ENCODE results near the gene WWC1.

The WWC1 gene

GRCh38 chr5:168443533-168443932 lies 152.1 kb downstream of the WWC1 start:
- Histone ChIP-seq H2AFZ (ENCODE audit: low read length) (no peak overlapping the region), H3K9me2 (replicated peaks; ENCODE audit: insufficient read depth, low read length) (no peaks in the 10 kb centered on the region), H3K9me3 (replicated peaks; ENCODE audit: insufficient read depth, low read length) (no peaks in the 10 kb centered on the region), H4K20me1 (ENCODE audit: insufficient read depth, low read length) (no peaks in the 10 kb centered on the region), H3K27ac (ENCODE audit: low read length) (no peak overlapping the region), H3K36me3 (replicated peaks; ENCODE audit: insufficient read depth, low read length) (no peaks in the 10 kb centered on the region), H3K9ac (ENCODE audit: low read length) (no peak overlapping the region), H3K79me2 (ENCODE audit: low read length) (no peaks in the 10 kb centered on the region), H3F3A (ENCODE audit: insufficient read depth, low read length) (no peaks in the 10 kb centered on the region), H3K27me3 (replicated peaks; ENCODE audit: insufficient read depth, low read length) (no peaks in the 10 kb centered on the region), H3K4me1 (ENCODE audit: low read length) (no peaks in the 10 kb centered on the region), H3K4me3 (ENCODE audit: low read length) (no peak overlapping the region), H3K4me2 (ENCODE audit: low read depth, low read length) (no peak overlapping the region)
- DNase-seq, result no peak
- TF ChIP-seq EZH2 (optimal IDR thresholded peaks at IDR 0.05; ENCODE audit: low read depth, low read length) (no peak), EZH2phosphoT487 (IDR thresholded peaks at IDR 0.05; ENCODE audit: low read length) (no peak), CTCF (IDR thresholded peaks at IDR 0.05; ENCODE audit: low read length) (no peak)

GRCh38 chr5:168443950-168444700 lies 152.7 kb downstream of the WWC1 start:
- H3K36me3 ChIP-seq (replicated peaks; ENCODE audit: insufficient read depth, low read length), result no peaks in the 10 kb centered on the region
- H3K27me3 ChIP-seq (replicated peaks; ENCODE audit: insufficient read depth, low read length), result no peaks in the 10 kb centered on the region
- no peaks in the 10 kb centered on the region for H3F3A ChIP-seq (ENCODE audit: insufficient read depth, low read length)
- no peak for DNase-seq
- no peak overlapping the region for H3K27ac ChIP-seq (ENCODE audit: low read length)
- H3K4me1 ChIP-seq (ENCODE audit: low read length), result no peaks in the 10 kb centered on the region
- no peak for TF ChIP-seq EZH2 (optimal IDR thresholded peaks at IDR 0.05; ENCODE audit: low read depth, low read length)
- TF ChIP-seq CTCF (IDR thresholded peaks at IDR 0.05; ENCODE audit: low read length), result no peak
- no peak for TF ChIP-seq EZH2phosphoT487 (IDR thresholded peaks at IDR 0.05; ENCODE audit: low read length)
- no peaks in the 10 kb centered on the region for H3K9me2 ChIP-seq (replicated peaks; ENCODE audit: insufficient read depth, low read length)
- H3K9me3 ChIP-seq (replicated peaks; ENCODE audit: insufficient read depth, low read length), result no peaks in the 10 kb centered on the region
- no peaks in the 10 kb centered on the region for H4K20me1 ChIP-seq (ENCODE audit: insufficient read depth, low read length)
- no peak overlapping the region for H3K4me2 ChIP-seq (ENCODE audit: low read depth, low read length)
- H3K4me3 ChIP-seq (ENCODE audit: low read length), result no peak overlapping the region
- no peaks in the 10 kb centered on the region for H3K79me2 ChIP-seq (ENCODE audit: low read length)
- H3K9ac ChIP-seq (ENCODE audit: low read length), result no peak overlapping the region
- no peak overlapping the region for H2AFZ ChIP-seq (ENCODE audit: low read length)

- no peak for TF ChIP-seq EZH2phosphoT487 (IDR thresholded peaks at IDR 0.05; ENCODE audit: low read length)
- TF ChIP-seq EZH2 (optimal IDR thresholded peaks at IDR 0.05; ENCODE audit: low read depth, low read length), result no peak
- no peak for TF ChIP-seq CTCF (IDR thresholded peaks at IDR 0.05; ENCODE audit: low read length)
These were observed 155.7 kb downstream of the WWC1 start for GRCh38 chr5:168446983-168447619.

More at GRCh38 chr5:168446983-168447619, 155.7 kb downstream of the WWC1 start:
- Histone ChIP-seq H2AFZ (ENCODE audit: low read length) (no peak overlapping the region), H3K27me3 (replicated peaks; ENCODE audit: insufficient read depth, low read length) (no peaks in the 10 kb centered on the region), H3K9ac (ENCODE audit: low read length) (no peak overlapping the region), H3K4me2 (ENCODE audit: low read depth, low read length) (no peak overlapping the region), H3K27ac (ENCODE audit: low read length) (no peak overlapping the region), H3K9me2 (replicated peaks; ENCODE audit: insufficient read depth, low read length) (no peaks in the 10 kb centered on the region), H4K20me1 (ENCODE audit: insufficient read depth, low read length) (no peaks in the 10 kb centered on the region), H3K4me3 (ENCODE audit: low read length) (no peak overlapping the region), H3F3A (ENCODE audit: insufficient read depth, low read length) (no peaks in the 10 kb centered on the region), H3K36me3 (replicated peaks; ENCODE audit: insufficient read depth, low read length) (no peaks in the 10 kb centered on the region), H3K4me1 (ENCODE audit: low read length) (no peaks in the 10 kb centered on the region), H3K9me3 (replicated peaks; ENCODE audit: insufficient read depth, low read length) (no peaks in the 10 kb centered on the region), H3K79me2 (ENCODE audit: low read length) (no peaks in the 10 kb centered on the region)
- no peak for DNase-seq
